Fibroblast of the aortic adventitia (primary cell): ENCODE data around the gene CLDN5. TPM values are rescaled to one million over a fixed set of nuclear protein-coding genes. Genes with fewer than 3 reads are reported as not detected.

Experiments used
- DNase-seq: peaks from one replicate; pipeline ENCODE4 v3.0.0-alpha.2; 2010; ENCODE audit warnings: low read depth
- H3K4me3 ChIP-seq: 2 replicates; pipeline ENCODE4 v1.5.1; 2011; ENCODE audit warnings: low read depth, mild to moderate bottlenecking, control low read depth, low read length, moderate library complexity
- CTCF ChIP-seq: IDR thresholded peaks from 2 replicates; pipeline ENCODE4 v1.5.1; 2011; ENCODE audit warnings: mild to moderate bottlenecking, low read length, control low read depth, inconsistent platforms; ENCODE audit not compliant: insufficient read depth
- total RNA-seq: library from RNA; depleted of rRNA; stranded (reverse); fragments of >200 nt; gene quantifications from 2 replicates; pipeline ENCODE4 v1.2.3, GENCODE V29; 2012; ENCODE audit warnings: low replicate concordance

The CLDN5 gene
- total RNA-seq, 1 donor = 0.27 TPM

GRCh38 chr22:19477321-19478044, 46.7 kb downstream of the CLDN5 start:
- peak; percentile 45 for DNase-seq
- TF ChIP-seq CTCF = peak; percentile 16
- H3K4me3 ChIP-seq = peak overlapping the region; percentile 96

- no peak for DNase-seq
- no peak overlapping the region for H3K4me3 ChIP-seq
- TF ChIP-seq CTCF = no peak
Observed at GRCh38 chr22:19476023-19476422, 48.2 kb downstream of the CLDN5 start.

GRCh38 chr22:19473578-19473977, 50.6 kb downstream of the CLDN5 start:
- H3K4me3 ChIP-seq = no peak overlapping the region
- peak; percentile 11 for TF ChIP-seq CTCF
- DNase-seq = no peak

Other genes starting within 250 kb of the CLDN5 start
- 4.6 and 7.1 TPM in 2 replicates for gene CLTCL1, start 232.7 kb downstream of the CLDN5 start, total RNA-seq
- 13.5 and 17.7 TPM in 2 replicates for gene HIRA, start 92.7 kb downstream of the CLDN5 start, total RNA-seq
- gene MRPL40, start 91.9 kb downstream of the CLDN5 start, total RNA-seq = 22.6 and 41.8 TPM in 2 replicates
- gene C22orf39, start 76.7 kb downstream of the CLDN5 start, total RNA-seq = 9.6 and 10.5 TPM in 2 replicates
- gene UFD1, start 45.2 kb downstream of the CLDN5 start, total RNA-seq = 16.3 and 70.8 TPM in 2 replicates
- gene CDC45, start 44.5 kb downstream of the CLDN5 start, total RNA-seq = 2.3 and 22.9 TPM in 2 replicates
- 18.4 and 62.3 TPM in 2 replicates for gene SEPTIN5, start 190.1 kb upstream of the CLDN5 start, total RNA-seq
- 2.1 and 20.1 TPM in 2 replicates for gene GP1BB, start 199.1 kb upstream of the CLDN5 start, total RNA-seq
- 2.8 TPM in 1 of 2 replicates, not detected in the other for gene TBX1, start 236.4 kb upstream of the CLDN5 start, total RNA-seq